ENCODE measurements around the gene DNAAF5.
"Not testable (repeated sequence)": the region's sequence is repeated elsewhere in the genome, so short reads cannot be mapped to it uniquely, and the experiment has no call there.

DNAAF5 gene

DNA sequence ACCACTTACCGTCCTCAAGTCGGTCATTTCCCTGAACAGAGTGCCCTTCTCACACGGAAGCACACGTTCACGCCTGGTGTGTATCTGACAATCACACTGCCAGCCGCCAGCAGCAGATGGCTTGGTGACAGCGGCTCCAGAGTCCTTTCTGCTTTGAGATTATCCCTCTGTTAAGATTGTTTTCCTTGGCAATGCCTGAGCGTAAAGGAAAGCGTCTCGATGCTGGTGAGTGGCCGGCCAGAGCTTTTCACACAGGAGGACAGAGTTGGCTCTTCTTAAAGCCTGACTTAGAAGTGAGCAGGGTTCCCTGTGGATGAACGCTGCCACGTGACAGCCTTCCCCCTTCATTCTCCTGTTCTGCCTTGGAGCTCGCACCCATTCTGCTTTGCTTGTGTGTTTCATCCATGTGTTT lies 22.6 kb downstream of the DNAAF5 start:
- H3K4me1 ChIP-seq (ENCODE audit: control insufficient read depth, insufficient read depth, low read depth, low read length): peaks cover 8% of the 10 kb centered on the region

GRCh38 chr7:750111-750905 lies 23.8 kb downstream of the DNAAF5 start:
- peak overlapping the region; percentile 4 for H4K91ac ChIP-seq (ENCODE audit: low read length)
- H3K4ac ChIP-seq (ENCODE audit: low read depth in 1 of 2, low read length in 2 of 2): no peak overlapping the region
- no peak overlapping the region for H2BK120ac ChIP-seq (ENCODE audit: low read depth, low read length)
- peaks cover 40% of the 10 kb centered on the region for H3K79me1 ChIP-seq (replicated peaks; ENCODE audit: low read length, poor library complexity, severe bottlenecking)
- no peaks in the 10 kb centered on the region for H3K9me3 ChIP-seq (ENCODE audit: control insufficient read depth, low read length)
- H2BK12ac ChIP-seq (ENCODE audit: low read length in 2 of 2): no peak overlapping the region
- no peak overlapping the region for H3K14ac ChIP-seq (ENCODE audit: low read length in 2 of 2)
- H3K4me2 ChIP-seq (ENCODE audit: low read length, poor library complexity, severe bottlenecking): no peak overlapping the region
- peaks cover 39 to 74% of the 10 kb centered on the region in 2 experiments for H3K36me3 ChIP-seq (ENCODE audit: control insufficient read depth in 1 of 2, insufficient read depth in 2 of 2, low read depth in 1 of 2, low read length in 2 of 2)
- no peak overlapping the region for H3K27ac ChIP-seq (ENCODE audit: low read length, poor library complexity, severe bottlenecking)
- no peak overlapping the region for H3K18ac ChIP-seq (ENCODE audit: low read depth in 1 of 2, low read length in 2 of 2)
- H2AK5ac ChIP-seq (ENCODE audit: low read length, severe bottlenecking): no peak overlapping the region
- H3K27me3 ChIP-seq (ENCODE audit: control insufficient read depth in 1 of 2, insufficient read depth in 1 of 2, low read length in 2 of 2): no peaks in the 10 kb centered on the region
- no peak overlapping the region for H2AFZ ChIP-seq (ENCODE audit: low read depth, low read length)
- WGBS: 97% methylated on average over 26 of the region's 26 CpGs
- H3K23ac ChIP-seq (ENCODE audit: low read length in 2 of 2): no peak overlapping the region
- no peak overlapping the region for H3K9ac ChIP-seq (ENCODE audit: low read length)
- peaks cover 8% of the 10 kb centered on the region for H3K4me1 ChIP-seq (ENCODE audit: control insufficient read depth, insufficient read depth, low read depth, low read length)
- no peak for DNase-seq
- no peak overlapping the region for H3K4me3 ChIP-seq (ENCODE audit: insufficient read depth in 1 of 2, low read depth in 1 of 2, low read length in 2 of 2)
- no peak overlapping the region for H2BK5ac ChIP-seq (ENCODE audit: low read depth, low read length, poor library complexity, severe bottlenecking)
- no peak overlapping the region for H2BK15ac ChIP-seq (ENCODE audit: low read depth, poor library complexity, severe bottlenecking)
- H4K8ac ChIP-seq (ENCODE audit: low read length): no peak overlapping the region

More for the DNA sequence above, 22.6 kb downstream of the DNAAF5 start:
- Histone ChIP-seq H3K36me3 (ENCODE audit: control insufficient read depth in 1 of 2, insufficient read depth in 2 of 2, low read depth in 1 of 2, low read length in 2 of 2) (peaks cover 35 to 69% of the 10 kb centered on the region in 2 experiments), H3K18ac (ENCODE audit: low read depth in 1 of 2, low read length in 2 of 2) (no peak overlapping the region), H3K27me3 (ENCODE audit: control insufficient read depth in 1 of 2, insufficient read depth in 1 of 2, low read length in 2 of 2) (no peaks in the 10 kb centered on the region), H3K14ac (ENCODE audit: low read length in 2 of 2) (no peak overlapping the region), H2BK12ac (ENCODE audit: low read length in 2 of 2) (no peak overlapping the region), H3K4me2 (ENCODE audit: low read length, poor library complexity, severe bottlenecking) (no peak overlapping the region), H4K91ac (ENCODE audit: low read length) (no peak overlapping the region), H2BK120ac (ENCODE audit: low read depth, low read length) (no peak overlapping the region), H3K23ac (ENCODE audit: low read length in 2 of 2) (no peak overlapping the region), H3K9ac (ENCODE audit: low read length) (no peak overlapping the region), H4K8ac (ENCODE audit: low read length) (no peak overlapping the region), H3K9me3 (ENCODE audit: control insufficient read depth, low read length) (no peaks in the 10 kb centered on the region), H2AFZ (ENCODE audit: low read depth, low read length) (no peak overlapping the region), H2AK5ac (ENCODE audit: low read length, severe bottlenecking) (no peak overlapping the region), H3K27ac (ENCODE audit: low read length, poor library complexity, severe bottlenecking) (no peak overlapping the region), H2BK5ac (ENCODE audit: low read depth, low read length, poor library complexity, severe bottlenecking) (no peak overlapping the region), H2BK15ac (ENCODE audit: low read depth, poor library complexity, severe bottlenecking) (no peak overlapping the region), H3K79me1 (replicated peaks; ENCODE audit: low read length, poor library complexity, severe bottlenecking) (peaks cover 40% of the 10 kb centered on the region), H3K4me3 (ENCODE audit: insufficient read depth in 1 of 2, low read depth in 1 of 2, low read length in 2 of 2) (no peak overlapping the region), H3K4ac (ENCODE audit: low read depth in 1 of 2, low read length in 2 of 2) (no peak overlapping the region)
- WGBS: 91% methylated on average over 14 of the region's 14 CpGs
- no peak for DNase-seq

- DNase-seq: no peak
- Histone ChIP-seq H4K8ac (ENCODE audit: low read length) (no peak overlapping the region), H2BK120ac (ENCODE audit: low read depth, low read length) (no peak overlapping the region), H3K79me1 (replicated peaks; ENCODE audit: low read length, poor library complexity, severe bottlenecking) (peaks cover 40% of the 10 kb centered on the region), H2BK5ac (ENCODE audit: low read depth, low read length, poor library complexity, severe bottlenecking) (no peak overlapping the region), H3K4me3 (ENCODE audit: insufficient read depth in 1 of 2, low read depth in 1 of 2, low read length in 2 of 2) (no peak overlapping the region), H3K9ac (ENCODE audit: low read length) (no peak overlapping the region), H2AFZ (ENCODE audit: low read depth, low read length) (no peak overlapping the region), H3K18ac (ENCODE audit: low read depth in 1 of 2, low read length in 2 of 2) (no peak overlapping the region), H2BK12ac (ENCODE audit: low read length in 2 of 2) (no peak overlapping the region), H2BK15ac (ENCODE audit: low read depth, poor library complexity, severe bottlenecking) (no peak overlapping the region), H3K4me1 (ENCODE audit: control insufficient read depth, insufficient read depth, low read depth, low read length) (peaks cover 8% of the 10 kb centered on the region), H3K14ac (ENCODE audit: low read length in 2 of 2) (no peak overlapping the region), H2AK5ac (ENCODE audit: low read length, severe bottlenecking) (no peak overlapping the region), H3K36me3 (ENCODE audit: control insufficient read depth in 1 of 2, insufficient read depth in 2 of 2, low read depth in 1 of 2, low read length in 2 of 2) (peaks cover 44 to 76% of the 10 kb centered on the region in 2 experiments), H3K23ac (ENCODE audit: low read length in 2 of 2) (no peak overlapping the region), H3K4me2 (ENCODE audit: low read length, poor library complexity, severe bottlenecking) (no peak overlapping the region), H3K27ac (ENCODE audit: low read length, poor library complexity, severe bottlenecking) (no peak overlapping the region), H4K91ac (ENCODE audit: low read length) (no peak overlapping the region), H3K9me3 (ENCODE audit: control insufficient read depth, low read length) (no peaks in the 10 kb centered on the region), H3K4ac (ENCODE audit: low read depth in 1 of 2, low read length in 2 of 2) (no peak overlapping the region), H3K27me3 (ENCODE audit: control insufficient read depth in 1 of 2, insufficient read depth in 1 of 2, low read length in 2 of 2) (no peaks in the 10 kb centered on the region)
- 98% methylated on average over 9 of the region's 15 CpGs for WGBS
Observed at GRCh38 chr7:751826-752225, 25.3 kb downstream of the DNAAF5 start.

- H3K27ac ChIP-seq (ENCODE audit: low read length, poor library complexity, severe bottlenecking); H3K18ac ChIP-seq (ENCODE audit: low read depth in 1 of 2, low read length in 2 of 2); H4K8ac ChIP-seq (ENCODE audit: low read length); H3K9me3 ChIP-seq (ENCODE audit: control insufficient read depth, low read length); H2BK15ac ChIP-seq (ENCODE audit: low read depth, poor library complexity, severe bottlenecking); H2BK120ac ChIP-seq (ENCODE audit: low read depth, low read length); H3K4me3 ChIP-seq (ENCODE audit: insufficient read depth in 1 of 2, low read depth in 1 of 2, low read length in 2 of 2); H3K9ac ChIP-seq (ENCODE audit: low read length); H3K4me1 ChIP-seq (ENCODE audit: control insufficient read depth, insufficient read depth, low read depth, low read length); H2BK12ac ChIP-seq (ENCODE audit: low read length in 2 of 2); H2BK5ac ChIP-seq (ENCODE audit: low read depth, low read length, poor library complexity, severe bottlenecking); H2AK5ac ChIP-seq (ENCODE audit: low read length, severe bottlenecking); H3K14ac ChIP-seq (ENCODE audit: low read length in 2 of 2); H3K23ac ChIP-seq (ENCODE audit: low read length in 2 of 2); H3K27me3 ChIP-seq (ENCODE audit: control insufficient read depth in 1 of 2, insufficient read depth in 1 of 2, low read length in 2 of 2); DNase-seq; H3K4ac ChIP-seq (ENCODE audit: low read depth in 1 of 2, low read length in 2 of 2); H4K91ac ChIP-seq (ENCODE audit: low read length); H2AFZ ChIP-seq (ENCODE audit: low read depth, low read length); H3K4me2 ChIP-seq (ENCODE audit: low read length, poor library complexity, severe bottlenecking): not testable (repeated sequence)
- WGBS: 92% methylated on average over 33 of the region's 33 CpGs
- Histone ChIP-seq H3K36me3 (ENCODE audit: control insufficient read depth in 1 of 2, insufficient read depth in 2 of 2, low read depth in 1 of 2, low read length in 2 of 2) (peaks cover 46 to 76% of the 10 kb centered on the region in 2 experiments), H3K79me1 (replicated peaks; ENCODE audit: low read length, poor library complexity, severe bottlenecking) (peaks cover 39% of the 10 kb centered on the region)
Observed at GRCh38 chr7:752256-752655, 25.8 kb downstream of the DNAAF5 start.

Measured in mesenchymal stem cell (in vitro differentiated cells and primary cell).